GM12891 (cell line): ENCODE data around the gene KCNG1.

Source experiments
- DNase-seq: peaks from one replicate; pipeline ENCODE4 v3.0.0; 2011; ENCODE audit warnings: low spot score; ENCODE audit not compliant: insufficient read length
- FAIRE-seq: peaks from 2 replicates; lab custom pipeline; 2011; peaks lifted over from hg19 to GRCh38; lab: Jason Lieb, UNC
- PAX5 ChIP-seq: IDR thresholded peaks from 2 replicates; pipeline ENCODE4 v1.6.1; 2011; ENCODE audit warnings: low read length, moderate library complexity, mild to moderate bottlenecking; ENCODE audit not compliant: insufficient read depth, severe bottlenecking
- POLR2A ChIP-seq: IDR thresholded peaks from 2 replicates; pipeline ENCODE4 v1.6.1; 2011; ENCODE audit warnings: low read depth, low read length, control low read depth
- POLR2AphosphoS5 ChIP-seq: IDR thresholded peaks from 2 replicates; pipeline ENCODE4 v1.6.1; 2011; ENCODE audit warnings: low read depth, low read length, control low read depth
- POU2F2 ChIP-seq: IDR thresholded peaks from 2 replicates; pipeline ENCODE4 v1.6.1; 2011; ENCODE audit warnings: low read depth, mild to moderate bottlenecking, control low read depth, low read length, moderate library complexity
- SPI1 ChIP-seq: IDR thresholded peaks from 2 replicates; pipeline ENCODE4 v1.6.1; 2011; ENCODE audit warnings: low read depth, low read length, control low read depth
- TAF1 ChIP-seq: IDR thresholded peaks from 2 replicates; pipeline ENCODE4 v1.6.1; 2011; ENCODE audit warnings: low read depth, low read length, control low read depth

KCNG1 gene

GRCh38 chr20:51037532-51038115 lies 14.7 kb upstream of the KCNG1 start:
- DNase-seq (no peak), FAIRE-seq (no peak)
- TF ChIP-seq POU2F2, result no peak
- no peak for TF ChIP-seq POLR2A
- TF ChIP-seq TAF1, result no peak
- no peak for TF ChIP-seq PAX5
- no peak for TF ChIP-seq SPI1

- no peak for DNase-seq
- no peak for FAIRE-seq
- TF ChIP-seq POLR2AphosphoS5, result no peak
- no peak for TF ChIP-seq POU2F2
- TF ChIP-seq POLR2A, result no peak
- no peak for TF ChIP-seq PAX5
- no peak for TF ChIP-seq SPI1
- TF ChIP-seq TAF1, result no peak
These were observed 14.1 kb upstream of the KCNG1 start for GRCh38 chr20:51036827-51037531.

GRCh38 chr20:51036226-51036625 lies 13.3 kb upstream of the KCNG1 start:
- DNase-seq, result no peak

GRCh38 chr20:51034988-51035656 lies 12.2 kb upstream of the KCNG1 start:
- DNase-seq (no peak), FAIRE-seq (no peak)

More at GRCh38 chr20:51036226-51036625, 13.3 kb upstream of the KCNG1 start:
- TF ChIP-seq POU2F2 (no peak), PAX5 (no peak), SPI1 (no peak), TAF1 (no peak), POLR2A (no peak), POLR2AphosphoS5 (no peak)
- no peak for FAIRE-seq

GRCh38 chr20:51034476-51034875 lies 11.6 kb upstream of the KCNG1 start:
- FAIRE-seq, result no peak
- DNase-seq, result no peak
- no peak for TF ChIP-seq POLR2A
- no peak for TF ChIP-seq SPI1
- TF ChIP-seq POLR2AphosphoS5, result no peak
- TF ChIP-seq TAF1, result no peak
- no peak for TF ChIP-seq PAX5
- TF ChIP-seq POU2F2, result no peak

More at GRCh38 chr20:51034988-51035656, 12.2 kb upstream of the KCNG1 start:
- TF ChIP-seq SPI1 (no peak), POLR2A (no peak), TAF1 (no peak), PAX5 (no peak), POLR2AphosphoS5 (no peak)

DNA sequence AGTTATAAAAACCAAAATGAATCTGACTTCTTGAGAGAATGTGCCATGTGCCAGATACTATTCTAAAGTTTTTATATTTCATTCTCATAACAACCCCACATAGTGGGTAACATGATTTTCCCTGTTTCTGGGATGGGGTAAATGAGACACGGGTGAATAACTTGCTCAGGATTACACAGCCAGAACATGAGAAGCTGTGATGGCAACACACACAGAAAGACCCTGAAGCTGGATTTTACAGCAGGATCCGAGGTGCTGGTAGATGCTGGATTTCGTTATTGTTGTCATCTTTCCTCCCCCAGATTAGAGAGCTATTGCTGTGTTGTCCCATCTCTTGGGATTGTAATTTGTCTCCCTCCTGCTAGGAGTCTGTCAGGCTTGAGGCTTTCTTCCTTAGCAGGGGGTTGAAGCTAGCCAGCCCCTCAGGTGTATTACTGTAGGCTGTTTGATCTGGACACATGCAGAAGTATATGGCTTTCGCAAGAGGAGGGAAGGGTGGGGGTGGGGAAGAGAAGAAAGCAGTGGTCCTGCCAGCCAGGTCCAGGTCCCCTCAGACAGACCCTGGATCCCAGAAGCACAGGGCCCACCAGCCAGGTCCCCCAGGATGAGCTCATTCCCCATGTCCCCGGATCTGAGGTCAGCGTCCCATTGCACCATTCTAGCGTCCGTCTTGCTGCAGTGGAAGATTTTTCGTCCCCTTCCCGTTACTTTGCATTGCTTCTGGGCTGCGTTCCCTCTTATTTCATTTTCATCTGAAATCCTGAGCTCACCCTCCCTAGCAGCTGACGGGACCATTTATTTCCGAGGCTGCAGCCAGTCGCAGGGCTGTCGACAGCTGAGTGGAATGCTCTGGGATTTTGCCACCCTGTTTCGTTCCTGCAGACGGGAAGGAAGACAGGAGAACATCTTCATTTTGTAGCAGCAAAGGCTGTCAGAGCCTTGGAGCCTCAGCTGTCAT lies 7.3 kb upstream of the KCNG1 start:
- TF ChIP-seq POLR2A (no peak), POLR2AphosphoS5 (no peak), POU2F2 (no peak), PAX5 (no peak)
- no peak for FAIRE-seq
- DNase-seq, result no peak

- TF ChIP-seq TAF1, result no peak
- no peak for TF ChIP-seq POLR2AphosphoS5
- TF ChIP-seq POU2F2, result no peak
- no peak for TF ChIP-seq POLR2A
- TF ChIP-seq PAX5, result no peak
- DNase-seq (no peak), FAIRE-seq (no peak)
These were observed 6.6 kb upstream of the KCNG1 start for GRCh38 chr20:51029556-51029955.

DNA sequence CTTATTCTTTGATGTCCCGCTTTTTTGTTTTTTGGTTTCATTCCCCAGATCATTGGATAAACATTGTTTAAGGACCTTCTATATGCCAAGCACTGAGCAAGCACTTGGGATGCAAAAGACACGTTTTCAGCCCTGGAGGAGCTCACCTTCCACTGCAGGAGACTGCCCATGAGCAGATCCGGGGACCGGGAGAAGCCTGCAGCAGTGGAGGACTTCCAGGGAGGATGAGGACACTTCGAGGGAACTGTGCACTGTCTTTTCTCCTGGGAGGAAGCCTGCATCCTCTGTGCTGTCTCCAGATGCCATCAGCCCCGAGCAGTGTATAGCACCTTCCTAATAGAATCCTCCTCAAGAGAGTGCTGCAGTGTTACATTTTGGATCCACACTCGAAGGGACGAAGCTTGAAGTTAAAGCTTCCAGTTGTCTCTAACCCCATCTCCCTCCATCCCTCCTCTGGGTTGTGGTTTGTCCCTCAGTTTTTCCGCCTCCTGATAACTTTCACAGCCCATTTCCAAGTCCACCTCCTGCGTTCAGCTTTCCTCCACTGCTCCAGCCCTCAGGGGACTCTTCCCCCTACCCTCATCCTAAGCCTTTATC lies 5.8 kb upstream of the KCNG1 start:
- no peak for DNase-seq
- FAIRE-seq, result no peak
- TF ChIP-seq POLR2A (no peak), SPI1 (no peak), POLR2AphosphoS5 (no peak), POU2F2 (no peak)
